Stimulated activated CD8-positive, alpha-beta memory T cell treated with anti-CD3 and anti-CD28 coated beads, Interleukin-15, amount 100 ng/mL, for 4 hours (primary cell): ENCODE results near the gene INAFM2.

ENCODE experiments used
- DNase-seq, 2 donors: peaks; one replicate each; pipeline ENCODE4 v3.0.0-alpha.2; 2020; ENCODE audit warnings: low read depth in 2 of 2

Gene INAFM2

GRCh38 chr15:40306371-40306770 is 17.1 kb upstream of the INAFM2 start:
- DNase-seq = no peak

GRCh38 chr15:40306908-40307307 is 16.6 kb upstream of the INAFM2 start:
- no peak for DNase-seq

GRCh38 chr15:40307421-40308211 is 15.9 kb upstream of the INAFM2 start, which contains the start of gene PLCB2:
Gene PLCB2 (minus strand): TSS chr15:40307935. CDS start chr15:40307672, 263 bp downstream.
- DNase-seq = peak; percentile 42 to 47

DNA sequence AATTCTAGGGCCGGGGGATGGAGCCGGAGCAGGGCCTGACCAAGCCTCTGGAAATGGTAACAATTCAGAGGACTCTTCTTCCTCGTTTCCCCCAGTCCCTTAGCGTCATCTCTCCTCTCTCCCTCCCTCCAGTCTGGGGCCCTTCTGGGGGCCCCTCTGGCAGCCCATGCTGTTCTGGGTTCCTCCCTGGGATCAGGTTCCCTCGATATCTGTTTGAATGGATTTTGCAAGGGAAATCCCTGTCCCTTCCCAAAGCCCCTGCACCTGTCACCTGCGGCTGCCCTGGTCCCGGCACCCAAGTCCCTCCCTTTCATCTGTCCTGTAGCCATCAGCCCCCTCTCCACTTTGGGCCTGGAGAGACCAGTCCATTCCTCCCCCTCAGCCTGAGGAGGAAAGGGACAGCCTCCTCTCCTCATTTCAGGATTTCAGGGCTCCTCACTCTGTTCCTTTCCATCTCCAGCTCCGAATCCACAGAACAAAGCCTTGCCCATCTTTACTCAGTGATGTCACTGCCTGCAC is 14.1 kb upstream of the INAFM2 start:
- DNase-seq = no peak

DNA sequence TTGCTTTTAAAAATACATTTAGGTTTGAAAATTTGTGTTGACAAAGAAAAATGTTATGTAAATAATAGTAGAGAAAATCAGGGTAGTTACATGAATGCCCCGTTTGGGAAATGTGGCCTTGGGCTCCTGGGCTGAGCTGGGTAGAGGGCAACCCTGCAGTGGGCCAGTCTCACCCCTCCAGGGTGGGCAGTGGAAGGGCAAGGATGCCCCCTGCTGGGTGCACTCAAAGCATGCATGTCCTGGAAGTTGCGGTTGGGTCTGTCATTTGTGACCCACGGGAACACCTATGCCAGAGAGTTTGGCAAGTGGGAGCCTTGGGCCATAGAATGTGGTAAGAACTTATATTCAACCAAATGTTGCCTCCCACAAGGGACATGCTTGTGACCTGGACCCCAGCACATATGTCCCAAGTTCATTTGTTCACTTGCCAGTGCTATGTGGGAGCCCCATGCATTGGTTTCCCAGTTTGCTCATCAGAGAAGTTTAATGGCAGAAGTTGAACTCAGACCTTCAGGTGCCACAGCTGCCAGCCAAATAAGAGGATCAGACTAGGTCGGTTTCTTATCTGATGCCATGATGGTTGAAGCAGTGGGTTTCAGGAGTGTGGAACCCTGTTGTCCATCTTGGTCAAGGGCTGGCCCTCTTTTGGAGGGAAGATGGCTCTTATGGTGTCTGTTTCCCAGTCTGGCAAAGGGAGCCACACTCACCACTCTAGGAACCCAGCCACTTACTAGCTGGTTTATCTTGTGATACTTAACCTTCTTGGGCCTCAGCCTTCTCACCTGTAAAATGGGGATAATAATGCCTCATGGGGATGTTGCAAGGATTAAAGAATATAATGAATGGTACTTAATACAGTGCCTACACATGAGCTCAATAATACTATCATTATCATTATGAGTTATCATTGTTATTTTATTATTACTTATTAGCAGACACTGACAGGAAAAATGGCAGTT is 13.2 kb upstream of the INAFM2 start:
- DNase-seq = no peak

GRCh38 chr15:40310993-40311392 is 12.5 kb upstream of the INAFM2 start:
- no peak for DNase-seq

- no peak for DNase-seq
Observed at GRCh38 chr15:40312370-40313158, 10.9 kb upstream of the INAFM2 start.

GRCh38 chr15:40313531-40314398 is 9.7 kb upstream of the INAFM2 start:
- DNase-seq = no peak

- DNase-seq = no peak
Observed at GRCh38 chr15:40314723-40315276, 8.7 kb upstream of the INAFM2 start.

GRCh38 chr15:40316931-40317330 is 6.6 kb upstream of the INAFM2 start:
- no peak for DNase-seq

- DNase-seq = no peak
Observed at GRCh38 chr15:40317580-40317979, 5.9 kb upstream of the INAFM2 start.

- DNase-seq = no peak
Observed at GRCh38 chr15:40320409-40320808, 3.1 kb upstream of the INAFM2 start.

DNA sequence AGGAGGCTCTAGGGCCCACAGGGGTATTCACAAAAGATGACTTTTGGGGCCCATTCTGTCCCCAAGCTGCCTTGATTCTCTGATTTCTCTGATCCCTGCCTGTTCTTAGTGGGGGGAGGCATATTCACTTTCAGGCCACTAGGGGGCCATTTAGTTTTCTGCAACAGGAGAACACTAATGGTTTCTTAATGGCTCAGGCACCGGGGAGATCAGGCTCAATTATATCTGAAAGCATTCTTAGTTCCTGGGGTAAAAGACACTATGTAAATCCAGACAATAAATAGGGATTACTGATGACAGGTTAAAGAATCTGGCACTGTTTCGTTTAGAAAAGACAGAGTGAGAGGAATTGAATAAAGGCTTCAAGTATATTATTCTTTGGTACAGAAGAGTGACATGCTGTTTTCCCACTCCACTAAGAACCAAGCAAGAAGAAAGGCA is 2.5 kb upstream of the INAFM2 start:
- DNase-seq = peak in 1 of 2 donors; percentile 49

GRCh38 chr15:40322531-40323238 is 807 bp upstream of the INAFM2 start:
- DNase-seq = no peak

- no peak for DNase-seq
Observed at GRCh38 chr15:40323953-40324937, 753 bp downstream of the INAFM2 start.

- no peak for DNase-seq
Observed at GRCh38 chr15:40325188-40325587, 1.7 kb downstream of the INAFM2 start.

DNA sequence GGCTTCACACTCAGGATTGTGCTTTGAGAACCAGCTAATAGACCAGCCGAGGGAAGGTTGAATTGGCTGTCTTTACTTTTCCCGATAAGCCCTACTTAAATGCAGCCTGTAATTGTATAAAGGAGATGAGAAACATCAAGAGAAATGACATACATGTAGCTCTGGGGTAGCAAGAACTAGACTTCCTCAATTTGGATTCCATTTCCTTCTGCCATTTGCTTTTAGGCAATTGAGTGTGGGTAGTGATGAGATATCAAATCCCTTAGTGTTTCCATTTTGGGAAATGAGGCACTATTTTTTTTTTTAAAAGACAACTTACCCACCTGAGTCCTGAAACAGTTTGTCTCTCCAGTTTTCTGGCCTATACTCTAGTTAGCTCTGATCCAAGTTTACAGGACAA is 2.2 kb downstream of the INAFM2 start:
- no peak for DNase-seq

GRCh38 chr15:40327457-40327856 is 4.0 kb downstream of the INAFM2 start:
- no peak for DNase-seq
